GM12878 (cell line): ENCODE results near the gene GALNT3. TPM values are rescaled to one million over a fixed set of nuclear protein-coding genes. Genes with fewer than 3 reads are reported as not detected.
A peak's percentile ranks its signal among the peaks of the same experiment; 100 is the strongest.

ENCODE experiments used
- ATF7 ChIP-seq: fragments of 450-650 bp; IDR thresholded peaks from 2 replicates; pipeline ENCODE4 v1.6.1; 2016; ENCODE audit warnings: low read depth, mild to moderate bottlenecking
- BHLHE40 ChIP-seq, 2 experiments: fragments of 450-650 bp in 1 of 2; IDR thresholded peaks; 2 replicates each; pipeline ENCODE4 v1.6.1; 2011 to 2017; ENCODE audit warnings: low read depth in 2 of 2, borderline replicate concordance in 1 of 2, improper control_type of control experiment in 1 of 2, low read length in 1 of 2, mild to moderate bottlenecking in 1 of 2
- BRCA1 ChIP-seq: IDR thresholded peaks from 2 replicates; pipeline ENCODE4 v1.6.1; 2011; ENCODE audit warnings: low read depth, low read length, improper control_type of control experiment
- CHD4 ChIP-seq: fragments of 200-600 bp; sonication (generic); IDR thresholded peaks from 2 replicates; pipeline ENCODE4 v1.6.1; 2016; ENCODE audit warnings: mild to moderate bottlenecking
- CREM ChIP-seq: IDR thresholded peaks from 2 replicates; pipeline ENCODE4 v1.6.1; 2014; ENCODE audit warnings: antibody characterized with exemption, low read depth
- EGR1 ChIP-seq, 2 experiments: IDR thresholded peaks; 1 replicate in 1 of 2; 2 replicates in 1 of 2; pipeline ENCODE4 v1.6.1; 2011 to 2012; ENCODE audit warnings: low read depth in 2 of 2, low read length in 2 of 2, borderline replicate concordance in 1 of 2, mild to moderate bottlenecking in 1 of 2, moderate library complexity in 1 of 2
- EZH2 ChIP-seq: IDR thresholded peaks from 2 replicates; pipeline ENCODE4 v1.6.1; 2012; ENCODE audit warnings: low read depth, mild to moderate bottlenecking, control low read depth, inconsistent platforms, low read length, borderline replicate concordance; ENCODE audit not compliant: control insufficient read depth
- IRF4 ChIP-seq: IDR thresholded peaks from 2 replicates; pipeline ENCODE4 v1.6.1; 2011; ENCODE audit warnings: low read depth, low read length
- IRF5 ChIP-seq: fragments of 450-650 bp; IDR thresholded peaks from 2 replicates; pipeline ENCODE4 v1.6.1; 2017; ENCODE audit warnings: borderline replicate concordance
- KLF5 ChIP-seq: fragments of 450-650 bp; IDR thresholded peaks from 2 replicates; pipeline ENCODE4 v1.6.1; 2014; ENCODE audit warnings: mild to moderate bottlenecking; ENCODE audit not compliant: partially characterized antibody
- LARP7 ChIP-seq: fragments of 450-650 bp; IDR thresholded peaks from 2 replicates; pipeline ENCODE4 v1.6.1; 2017; ENCODE audit warnings: mild to moderate bottlenecking
- NR2C1 ChIP-seq: fragments of 450-650 bp; IDR thresholded peaks from 2 replicates; pipeline ENCODE4 v1.6.1; 2017; ENCODE audit warnings: antibody characterized with exemption, mild to moderate bottlenecking, moderate library complexity
- PAX5 ChIP-seq: IDR thresholded peaks from 2 replicates; pipeline ENCODE4 v1.6.1; 2011; ENCODE audit warnings: low read depth, low read length, borderline replicate concordance
- PAX8 ChIP-seq: fragments of 450-650 bp; IDR thresholded peaks from 2 replicates; pipeline ENCODE4 v1.6.1; 2017; ENCODE audit warnings: mild to moderate bottlenecking, moderate library complexity
- PBX3 ChIP-seq: IDR thresholded peaks from 2 replicates; pipeline ENCODE4 v1.6.1; 2011; ENCODE audit warnings: mild to moderate bottlenecking, low read depth, low read length, moderate library complexity; ENCODE audit not compliant: insufficient replicate concordance
- RELA ChIP-seq: fragments of 450-650 bp; IDR thresholded peaks from 2 replicates; pipeline ENCODE4 v1.8.0; 2014; ENCODE audit warnings: borderline replicate concordance; ENCODE audit not compliant: partially characterized antibody
- STAT3 ChIP-seq: IDR thresholded peaks from 2 replicates; pipeline ENCODE4 v1.6.1; 2011; ENCODE audit warnings: low read depth, low read length, improper control_type of control experiment
- USF1 ChIP-seq: IDR thresholded peaks from 2 replicates; pipeline ENCODE4 v1.6.1; 2011; ENCODE audit warnings: borderline replicate concordance, low read depth, mild to moderate bottlenecking, moderate library complexity, mixed read lengths, low read length; ENCODE audit not compliant: insufficient read depth; ENCODE audit errors: extremely low read length
- YY1 ChIP-seq: IDR thresholded peaks from 2 replicates; pipeline ENCODE4 v1.6.1; 2011; ENCODE audit warnings: low read depth, mild to moderate bottlenecking, low read length
- polyA plus RNA-seq, 11 experiments: library from polyadenylated mRNA; depleted of rRNA in 4 of 11; unstranded in 6 of 11; stranded (reverse) in 5 of 11; fragments of >200 nt; fragmentation: Nextera tagmentation in 4 of 11; fragmentation: Illumina TruSeq in 1 of 11; extraction: Ambion mirVana in 4 of 11; extraction: Trizol in 1 of 11; gene quantifications; 1 replicate in 1 of 11; 2 replicates in 10 of 11; pipeline versions ENCODE4 v1.2.1 to v1.2.3, GENCODE V29; 2011 to 2016; ENCODE audit warnings: inconsistent platforms in 2 of 11, missing spikeins in 2 of 11, low read depth in 1 of 11
- total RNA-seq, 4 experiments: library from RNA; depleted of rRNA in 3 of 4; stranded (reverse); fragments of >200 nt in 3 of 4; fragmentation: Illumina TruSeq in 1 of 4; extraction: Trizol in 1 of 4; gene quantifications; 2 replicates each; pipeline versions ENCODE4 v1.2.1 to v1.2.3, GENCODE V29; 2013 to 2021
- TF ChIP-seq, protein P1 (sequence below): fragments of 450-650 bp; IDR thresholded peaks from 2 replicates; pipeline ENCODE4 v1.6.1; 2016; ENCODE audit warnings: mild to moderate bottlenecking
- TF ChIP-seq, protein P2 (sequence below): IDR thresholded peaks from 2 replicates; pipeline ENCODE4 v1.6.1; 2011; ENCODE audit warnings: low read depth, mild to moderate bottlenecking, low read length, moderate library complexity, borderline replicate concordance; ENCODE audit errors: extremely low read depth
- TF ChIP-seq, protein P3 (sequence below): fragments of 450-650 bp; IDR thresholded peaks from 2 replicates; pipeline ENCODE4 v1.6.1; 2016; ENCODE audit warnings: mild to moderate bottlenecking, moderate library complexity, borderline replicate concordance

Gene GALNT3
- total and polyA plus RNA-seq, 10 of the 15 experiments (the other 5 are each of a cell fraction or from before 2014, with no cell fraction given): 0.53 to 3.7 (median 1.1) TPM

- TF ChIP-seq, protein P1, sequence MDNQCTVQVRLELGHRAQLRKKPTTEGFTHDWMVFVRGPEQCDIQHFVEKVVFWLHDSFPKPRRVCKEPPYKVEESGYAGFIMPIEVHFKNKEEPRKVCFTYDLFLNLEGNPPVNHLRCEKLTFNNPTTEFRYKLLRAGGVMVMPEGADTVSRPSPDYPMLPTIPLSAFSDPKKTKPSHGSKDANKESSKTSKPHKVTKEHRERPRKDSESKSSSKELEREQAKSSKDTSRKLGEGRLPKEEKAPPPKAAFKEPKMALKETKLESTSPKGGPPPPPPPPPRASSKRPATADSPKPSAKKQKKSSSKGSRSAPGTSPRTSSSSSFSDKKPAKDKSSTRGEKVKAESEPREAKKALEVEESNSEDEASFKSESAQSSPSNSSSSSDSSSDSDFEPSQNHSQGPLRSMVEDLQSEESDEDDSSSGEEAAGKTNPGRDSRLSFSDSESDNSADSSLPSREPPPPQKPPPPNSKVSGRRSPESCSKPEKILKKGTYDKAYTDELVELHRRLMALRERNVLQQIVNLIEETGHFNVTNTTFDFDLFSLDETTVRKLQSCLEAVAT: no peak
- TF ChIP-seq NR2C1 (no peak), RELA (no peak), EGR1 (IDR thresholded peaks at IDR 0.05; ENCODE audit: borderline replicate concordance in 1 of 2, low read depth in 2 of 2, low read length in 2 of 2) (no peak), BRCA1 (no peak), IRF5 (no peak), IRF4 (no peak), YY1 (no peak), KLF5 (no peak), LARP7 (no peak), BHLHE40 (IDR thresholded peaks at IDR 0.05; ENCODE audit: borderline replicate concordance in 1 of 2, low read depth in 2 of 2, low read length in 1 of 2) (peak in 1 of 2 experiments; percentile 21; a peak in 1 of 4 replicates), STAT3 (no peak), EZH2 (no peak), ATF7 (0 out of 2 replicates have a peak, but pooled peaks have one; percentile 23), PAX8 (no peak), USF1 (no peak), CREM (peak; percentile 59), PBX3 (no peak), CHD4 (no peak), PAX5 (peak; percentile 70; the same call in 1 of the 2 replicates)
- TF ChIP-seq, protein P2, sequence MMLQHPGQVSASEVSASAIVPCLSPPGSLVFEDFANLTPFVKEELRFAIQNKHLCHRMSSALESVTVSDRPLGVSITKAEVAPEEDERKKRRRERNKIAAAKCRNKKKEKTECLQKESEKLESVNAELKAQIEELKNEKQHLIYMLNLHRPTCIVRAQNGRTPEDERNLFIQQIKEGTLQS: no peak
- TF ChIP-seq, protein P3, sequence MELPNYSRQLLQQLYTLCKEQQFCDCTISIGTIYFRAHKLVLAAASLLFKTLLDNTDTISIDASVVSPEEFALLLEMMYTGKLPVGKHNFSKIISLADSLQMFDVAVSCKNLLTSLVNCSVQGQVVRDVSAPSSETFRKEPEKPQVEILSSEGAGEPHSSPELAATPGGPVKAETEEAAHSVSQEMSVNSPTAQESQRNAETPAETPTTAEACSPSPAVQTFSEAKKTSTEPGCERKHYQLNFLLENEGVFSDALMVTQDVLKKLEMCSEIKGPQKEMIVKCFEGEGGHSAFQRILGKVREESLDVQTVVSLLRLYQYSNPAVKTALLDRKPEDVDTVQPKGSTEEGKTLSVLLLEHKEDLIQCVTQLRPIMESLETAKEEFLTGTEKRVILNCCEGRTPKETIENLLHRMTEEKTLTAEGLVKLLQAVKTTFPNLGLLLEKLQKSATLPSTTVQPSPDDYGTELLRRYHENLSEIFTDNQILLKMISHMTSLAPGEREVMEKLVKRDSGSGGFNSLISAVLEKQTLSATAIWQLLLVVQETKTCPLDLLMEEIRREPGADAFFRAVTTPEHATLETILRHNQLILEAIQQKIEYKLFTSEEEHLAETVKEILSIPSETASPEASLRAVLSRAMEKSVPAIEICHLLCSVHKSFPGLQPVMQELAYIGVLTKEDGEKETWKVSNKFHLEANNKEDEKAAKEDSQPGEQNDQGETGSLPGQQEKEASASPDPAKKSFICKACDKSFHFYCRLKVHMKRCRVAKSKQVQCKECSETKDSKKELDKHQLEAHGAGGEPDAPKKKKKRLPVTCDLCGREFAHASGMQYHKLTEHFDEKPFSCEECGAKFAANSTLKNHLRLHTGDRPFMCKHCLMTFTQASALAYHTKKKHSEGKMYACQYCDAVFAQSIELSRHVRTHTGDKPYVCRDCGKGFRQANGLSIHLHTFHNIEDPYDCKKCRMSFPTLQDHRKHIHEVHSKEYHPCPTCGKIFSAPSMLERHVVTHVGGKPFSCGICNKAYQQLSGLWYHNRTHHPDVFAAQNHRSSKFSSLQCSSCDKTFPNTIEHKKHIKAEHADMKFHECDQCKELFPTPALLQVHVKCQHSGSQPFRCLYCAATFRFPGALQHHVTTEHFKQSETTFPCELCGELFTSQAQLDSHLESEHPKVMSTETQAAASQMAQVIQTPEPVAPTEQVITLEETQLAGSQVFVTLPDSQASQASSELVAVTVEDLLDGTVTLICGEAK: no peak
Observed at GRCh38 chr2:165794536-165794928, 485 bp upstream of the GALNT3 start (continued).
